HepG2 (cell line): ENCODE data around the gene BPIFB6. TPM values are rescaled to one million over a fixed set of nuclear protein-coding genes. Genes with fewer than 3 reads are reported as not detected.

ENCODE experiments used
- DMAP1 ChIP-seq: IDR thresholded peaks from 2 replicates; pipeline ENCODE4 v1.6.1; 2016
- FOXC1 ChIP-seq: sonication (generic); formaldehyde crosslinking; IDR thresholded peaks from 2 replicates; pipeline ENCODE4 v1.8.0; 2022; ENCODE audit warnings: mild to moderate bottlenecking, missing genetic modification reagents, borderline replicate concordance
- HNF1B ChIP-seq: sonication (generic); formaldehyde crosslinking; IDR thresholded peaks from 2 replicates; pipeline ENCODE4 v1.5.1; 2020; ENCODE audit warnings: mild to moderate bottlenecking, moderate library complexity, missing genetic modification reagents
- HOMEZ ChIP-seq: IDR thresholded peaks from 2 replicates; pipeline ENCODE4 v1.6.1; 2016; ENCODE audit warnings: low read depth
- MTF1 ChIP-seq: sonication (generic); formaldehyde crosslinking; IDR thresholded peaks from 2 replicates; pipeline ENCODE4 v1.5.0; 2020; ENCODE audit warnings: missing genetic modification reagents
- NFE2L2 ChIP-seq: fragments of 150-350 bp; IDR thresholded peaks from 2 replicates; pipeline ENCODE4 v1.6.1; 2014; ENCODE audit warnings: low read length
- NR1H2 ChIP-seq: sonication (generic); formaldehyde crosslinking; IDR thresholded peaks from 2 replicates; pipeline ENCODE4 v1.8.1; 2022; ENCODE audit warnings: low read depth, missing genetic modification reagents, borderline replicate concordance
- PLSCR1 ChIP-seq: sonication (generic); formaldehyde crosslinking; IDR thresholded peaks from 2 replicates; pipeline ENCODE4 v1.5.0; 2020; ENCODE audit warnings: missing genetic modification reagents, mild to moderate bottlenecking, borderline replicate concordance
- PTBP1 ChIP-seq: fragments of 200-400 bp; formaldehyde crosslinking; IDR thresholded peaks from 2 replicates; pipeline ENCODE4 v1.6.1; 2018; ENCODE audit warnings: low read length, low read depth; ENCODE audit not compliant: poor library complexity, severe bottlenecking
- REXO4 ChIP-seq: sonication (generic); formaldehyde crosslinking; IDR thresholded peaks from 2 replicates; pipeline ENCODE4 v1.8.0; 2022; ENCODE audit warnings: missing genetic modification reagents, mild to moderate bottlenecking, borderline replicate concordance
- SCMH1 ChIP-seq: sonication (generic); formaldehyde crosslinking; IDR thresholded peaks from 2 replicates; pipeline ENCODE4 v1.9.0; 2021; ENCODE audit warnings: missing genetic modification reagents, mild to moderate bottlenecking, borderline replicate concordance
- SPEN ChIP-seq: sonication (generic); formaldehyde crosslinking; IDR thresholded peaks from 2 replicates; pipeline ENCODE4 v1.5.1; 2020; ENCODE audit warnings: low read depth, mild to moderate bottlenecking, missing genetic modification reagents
- ZFP36L1 ChIP-seq: sonication (generic); formaldehyde crosslinking; IDR thresholded peaks from 2 replicates; pipeline ENCODE4 v1.8.0; 2022; ENCODE audit warnings: mild to moderate bottlenecking, missing genetic modification reagents, moderate library complexity
- ZKSCAN5 ChIP-seq: sonication (generic); formaldehyde crosslinking; IDR thresholded peaks from 2 replicates; pipeline ENCODE4 v1.5.1; 2020; ENCODE audit warnings: mild to moderate bottlenecking, missing genetic modification reagents
- ZMAT5 ChIP-seq: sonication (generic); formaldehyde crosslinking; IDR thresholded peaks from 2 replicates; pipeline ENCODE4 v1.5.0; 2020; ENCODE audit warnings: mild to moderate bottlenecking, low read depth, missing genetic modification reagents, borderline replicate concordance
- ZMYM2 ChIP-seq: sonication (generic); formaldehyde crosslinking; IDR thresholded peaks from 2 replicates; pipeline ENCODE4 v1.8.0; 2022; ENCODE audit warnings: mild to moderate bottlenecking, missing genetic modification reagents
- ZMYM3 ChIP-seq: sonication (generic); formaldehyde crosslinking; IDR thresholded peaks from 2 replicates; pipeline ENCODE4 v1.5.1; 2020; ENCODE audit warnings: mild to moderate bottlenecking, missing genetic modification reagents
- ZNF225 ChIP-seq: sonication (generic); formaldehyde crosslinking; IDR thresholded peaks from 2 replicates; pipeline ENCODE4 v1.4.0; 2020; ENCODE audit warnings: mild to moderate bottlenecking, missing genetic modification reagents
- ZNF281 ChIP-seq: sonication (generic); formaldehyde crosslinking; IDR thresholded peaks from 2 replicates; pipeline ENCODE4 v1.4.0; 2020; ENCODE audit warnings: missing genetic modification reagents, borderline replicate concordance
- ZNF30 ChIP-seq: sonication (generic); formaldehyde crosslinking; IDR thresholded peaks from 2 replicates; pipeline ENCODE4 v1.5.0; 2020; ENCODE audit warnings: mild to moderate bottlenecking, missing genetic modification reagents
- ZNF549 ChIP-seq: sonication (generic); formaldehyde crosslinking; IDR thresholded peaks from 2 replicates; pipeline ENCODE4 v1.5.0; 2020; ENCODE audit warnings: missing genetic modification reagents
- ZNF720 ChIP-seq: sonication (generic); formaldehyde crosslinking; IDR thresholded peaks from 2 replicates; pipeline ENCODE4 v1.4.0; 2020; ENCODE audit warnings: missing genetic modification reagents
- ZSCAN29 ChIP-seq: sonication (generic); formaldehyde crosslinking; conservative IDR thresholded peaks from 2 replicates; pipeline ENCODE4 v1.4.0; 2020; ENCODE audit warnings: mild to moderate bottlenecking, missing genetic modification reagents
- polyA plus RNA-seq, 8 experiments: library from polyadenylated mRNA; depleted of rRNA in 3 of 8; stranded (reverse) in 7 of 8; unstranded in 1 of 8; fragments of >200 nt; fragmentation: Illumina TruSeq in 4 of 8; extraction: Trizol in 4 of 8; gene quantifications; 2 replicates each; pipeline versions ENCODE4 v1.2.1 to v1.2.3, GENCODE V29; 2011 to 2016; ENCODE audit warnings: low read depth in 4 of 8, missing spikeins in 1 of 8, mixed read lengths in 1 of 8; ENCODE audit not compliant: insufficient read depth in 1 of 8
- total RNA-seq, 5 experiments: library from RNA; depleted of rRNA; stranded (reverse); fragments of >200 nt; fragmentation: Illumina TruSeq; extraction: Trizol; gene quantifications; 2 replicates each; pipeline ENCODE4 v1.2.3, GENCODE V29; 2016; ENCODE audit warnings: low read depth in 1 of 5

Gene BPIFB6
- total and polyA plus RNA-seq, 2 of the 13 experiments (the other 11 are each of a cell fraction or from before 2014, with no cell fraction given), result 0.13 to 1.7 TPM

GRCh38 chr20:33026072-33026778 lies 5.2 kb upstream of the BPIFB6 start (continued):
- TF ChIP-seq HOMEZ (CRISPR knock-in tag) (peak; percentile 28; the same call in 1 of the 2 replicates), ZSCAN29 (CRISPR knock-in tag) (no peak; the same call in 1 of the 2 replicates), ZMYM3 (CRISPR knock-in tag) (peak; percentile 29; the same call in 1 of the 2 replicates), NFE2L2 (no peak), NR1H2 (CRISPR knock-in tag) (0 out of 2 replicates have a peak, but pooled peaks have one; percentile 81), ZKSCAN5 (CRISPR knock-in tag) (no peak), ZMYM2 (CRISPR knock-in tag) (no peak), ZFP36L1 (CRISPR knock-in tag) (no peak), ZMAT5 (CRISPR knock-in tag) (no peak), PLSCR1 (no peak), PTBP1 (no peak), FOXC1 (no peak), SCMH1 (CRISPR knock-in tag) (no peak), ZNF225 (CRISPR knock-in tag) (no peak), ZNF30 (CRISPR knock-in tag) (no peak), DMAP1 (no peak), REXO4 (CRISPR knock-in tag) (peak; percentile 49; the same call in 1 of the 2 replicates), HNF1B (CRISPR knock-in tag) (no peak), ZNF549 (no peak), ZNF720 (no peak), MTF1 (CRISPR knock-in tag) (no peak), SPEN (CRISPR knock-in tag) (0 out of 2 replicates have a peak, but pooled peaks have one; percentile 32), ZNF281 (CRISPR knock-in tag) (no peak)
